NCI-H2227 (cell line): ENCODE results near the gene OR2A2.

Source experiments
- DNase-seq: peaks from one replicate; lab custom pipeline; 2025; ENCODE audit not compliant: unreplicated experiment; lab: John Stamatoyannopoulos, UW

The OR2A2 gene

GRCh38 chr7:144134116-144134515 is 24.7 kb downstream of the OR2A2 start:
- no peak for DNase-seq

GRCh38 chr7:144137501-144137900 is 28.1 kb downstream of the OR2A2 start:
- no peak for DNase-seq

- DNase-seq, result no peak
These were observed 32.8 kb downstream of the OR2A2 start for GRCh38 chr7:144142187-144142586.

- no peak for DNase-seq
These were observed 35.0 kb downstream of the OR2A2 start for GRCh38 chr7:144144426-144144825.

- DNase-seq, result no peak
These were observed 38.9 kb downstream of the OR2A2 start for GRCh38 chr7:144148224-144148827.

- no peak for DNase-seq
These were observed 49.5 kb downstream of the OR2A2 start for GRCh38 chr7:144158861-144159260.
